Nephron progenitor cell (in vitro differentiated cells): ENCODE results near the gene ALDOA.
"Not testable (repeated sequence)": the region's sequence is repeated elsewhere in the genome, so short reads cannot be mapped to it uniquely, and the experiment has no call there.

Experiments
- DNase-seq: peaks from one replicate; pipeline ENCODE4 v3.0.0; 2021
- H3K27ac Mint-ChIP-seq: 2 replicates; pipeline ENCODE4 v1.8.0; 2021; ENCODE audit warnings: mild to moderate bottlenecking, moderate library complexity, mixed read lengths
- H3K27me3 Mint-ChIP-seq: 2 replicates; pipeline ENCODE4 v1.8.0; 2021; ENCODE audit warnings: mild to moderate bottlenecking, low read depth, mixed read lengths; ENCODE audit not compliant: poor library complexity
- H3K36me3 Mint-ChIP-seq: 2 replicates; pipeline ENCODE4 v1.8.0; 2021; ENCODE audit warnings: low read depth, mixed read lengths
- H3K4me1 Mint-ChIP-seq: 2 replicates; pipeline ENCODE4 v1.8.0; 2021; ENCODE audit warnings: mixed read lengths
- H3K4me3 Mint-ChIP-seq: 2 replicates; pipeline ENCODE4 v1.8.0; 2021; ENCODE audit warnings: mild to moderate bottlenecking, moderate library complexity, mixed read lengths
- H3K9me3 Mint-ChIP-seq: 2 replicates; pipeline ENCODE4 v1.8.0; 2021; ENCODE audit warnings: mild to moderate bottlenecking, moderate library complexity, mixed read lengths
- CTCF ChIP-seq: fragments of 200-600 bp; sonication (generic); IDR thresholded peaks from 2 replicates; pipeline ENCODE4 v1.5.0; 2021; ENCODE audit warnings: antibody characterized with exemption

The ALDOA gene

GRCh38 chr16:30033270-30033669 is 32.3 kb upstream of the ALDOA start:
- H3K36me3 Mint-ChIP-seq, result no peaks in the 10 kb centered on the region
- no peak for TF ChIP-seq CTCF

GRCh38 chr16:30040221-30040620 is 25.3 kb upstream of the ALDOA start:
- Mint-ChIP-seq H3K4me3 (no peak overlapping the region), H3K9me3 (peaks cover 3% of the 10 kb centered on the region), H3K36me3 (no peaks in the 10 kb centered on the region), H3K27ac (no peak overlapping the region), H3K27me3 (peaks cover 59% of the 10 kb centered on the region), H3K4me1 (peaks cover 5% of the 10 kb centered on the region)
- TF ChIP-seq CTCF, result no peak
- no peak for DNase-seq

More at GRCh38 chr16:30033270-30033669, 32.3 kb upstream of the ALDOA start:
- Mint-ChIP-seq H3K4me1 (peaks cover 28% of the 10 kb centered on the region), H3K27me3 (peaks cover 91% of the 10 kb centered on the region), H3K27ac (no peak overlapping the region), H3K4me3 (no peak overlapping the region), H3K9me3 (peaks cover 3% of the 10 kb centered on the region)
- no peak for DNase-seq

DNA sequence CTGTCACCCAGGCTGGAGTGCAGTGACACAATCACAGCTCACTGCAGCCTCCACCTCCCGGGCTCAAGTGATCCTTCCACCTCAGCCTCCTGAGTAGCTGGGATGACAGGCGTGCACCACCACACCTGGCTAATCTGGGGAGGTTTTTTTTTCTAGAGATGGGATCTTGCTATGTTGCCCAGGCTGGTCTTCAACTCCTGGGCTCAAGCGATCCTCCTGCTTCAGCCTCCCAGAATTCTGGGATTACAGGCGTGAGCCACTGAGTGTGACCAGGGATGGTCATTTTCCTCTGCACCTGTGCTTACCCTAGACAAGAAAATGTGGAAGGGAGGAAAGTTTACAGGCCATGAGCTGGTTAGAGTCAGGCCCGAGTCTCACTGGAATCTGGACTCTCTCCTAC is 24.9 kb upstream of the ALDOA start:
- H3K27me3 Mint-ChIP-seq, result peaks cover 56% of the 10 kb centered on the region
- not testable (repeated sequence) for H3K36me3 Mint-ChIP-seq, DNase-seq, H3K27ac Mint-ChIP-seq, H3K9me3 Mint-ChIP-seq, H3K4me1 Mint-ChIP-seq, H3K4me3 Mint-ChIP-seq

GRCh38 chr16:30041841-30042240 is 23.7 kb upstream of the ALDOA start:
- no peak for DNase-seq
- peaks cover 5% of the 10 kb centered on the region for H3K4me1 Mint-ChIP-seq

GRCh38 chr16:30046178-30046577 is 19.4 kb upstream of the ALDOA start:
- H3K36me3 Mint-ChIP-seq, result no peaks in the 10 kb centered on the region
- no peak overlapping the region for H3K4me3 Mint-ChIP-seq
- no peak for DNase-seq
- H3K9me3 Mint-ChIP-seq, result no peaks in the 10 kb centered on the region
- no peak overlapping the region for H3K27ac Mint-ChIP-seq
- H3K4me1 Mint-ChIP-seq, result peaks cover 19% of the 10 kb centered on the region
- no peak for TF ChIP-seq CTCF
- peaks cover 17% of the 10 kb centered on the region for H3K27me3 Mint-ChIP-seq

More at GRCh38 chr16:30041841-30042240, 23.7 kb upstream of the ALDOA start:
- no peak overlapping the region for H3K4me3 Mint-ChIP-seq
- no peaks in the 10 kb centered on the region for H3K36me3 Mint-ChIP-seq
- H3K27me3 Mint-ChIP-seq, result peaks cover 45% of the 10 kb centered on the region
- peak; percentile 41 for TF ChIP-seq CTCF
- no peak overlapping the region for H3K27ac Mint-ChIP-seq
- no peaks in the 10 kb centered on the region for H3K9me3 Mint-ChIP-seq

- peaks cover 22% of the 10 kb centered on the region for H3K4me1 Mint-ChIP-seq
- H3K36me3 Mint-ChIP-seq, result no peaks in the 10 kb centered on the region
- H3K4me3 Mint-ChIP-seq, result no peak overlapping the region
- H3K27ac Mint-ChIP-seq, result no peak overlapping the region
- H3K9me3 Mint-ChIP-seq, result no peaks in the 10 kb centered on the region
- TF ChIP-seq CTCF, result no peak
- no peak for DNase-seq
- H3K27me3 Mint-ChIP-seq, result peaks cover 18% of the 10 kb centered on the region
Observed at GRCh38 chr16:30046588-30046987, 19.0 kb upstream of the ALDOA start.
